Measurements from ENCODE around the gene PRR13. TPM values are rescaled to one million over a fixed set of nuclear protein-coding genes. Genes with fewer than 3 reads are reported as not detected.

Gene PRR13
- total and polyA plus RNA-seq, 2 of the 13 experiments (the other 11 are each of a cell fraction or from before 2014, with no cell fraction given), result 65.0 to 102 TPM

- TF ChIP-seq POLR2A (IDR thresholded peaks at IDR 0.05; ENCODE audit: insufficient read depth in 1 of 2, low read depth in 2 of 2, low read length in 2 of 2) (peak in 1 of 2 experiments; percentile 42; a peak in 1 of 4 replicates), NCOA1 (CRISPR knock-in tag; IDR thresholded peaks at IDR 0.05) (no peak), KDM5B (CRISPR knock-in tag; IDR thresholded peaks at IDR 0.05; ENCODE audit: borderline replicate concordance) (no peak), ZNF687 (CRISPR knock-in tag; IDR thresholded peaks at IDR 0.05) (no peak), POLR2AphosphoS5 (IDR thresholded peaks at IDR 0.05; ENCODE audit: low read depth, low read length) (peak; percentile 12; the same call in 1 of the 2 replicates), SMAD1 (CRISPR knock-in tag; IDR thresholded peaks at IDR 0.05; ENCODE audit: borderline replicate concordance, low read depth) (no peak), STAG1 (CRISPR knock-in tag; IDR thresholded peaks at IDR 0.05) (no peak), HHEX (CRISPR knock-in tag; IDR thresholded peaks at IDR 0.05) (no peak), ZNF879 (CRISPR knock-in tag; IDR thresholded peaks at IDR 0.05) (no peak), ZNF790 (CRISPR knock-in tag; IDR thresholded peaks at IDR 0.05; ENCODE audit: borderline replicate concordance) (no peak), TIGD3 (CRISPR knock-in tag; IDR thresholded peaks at IDR 0.05; ENCODE audit: borderline replicate concordance) (no peak), ZBTB10 (CRISPR knock-in tag; IDR thresholded peaks at IDR 0.05; ENCODE audit: borderline replicate concordance) (no peak), IKZF1 (IDR thresholded peaks at IDR 0.05) (no peak), NONO (IDR thresholded peaks at IDR 0.05) (no peak), NONO (CRISPR knock-in tag; conservative IDR thresholded peaks at IDR 0.05) (no peak), CREM (IDR thresholded peaks at IDR 0.05) (no peak), CREM (CRISPR knock-in tag; IDR thresholded peaks at IDR 0.05) (no peak), ZBTB33 (CRISPR knock-in tag; IDR thresholded peaks at IDR 0.05) (no peak), ZNF83 (CRISPR knock-in tag; IDR thresholded peaks at IDR 0.05; ENCODE audit: borderline replicate concordance) (no peak), HNRNPL (IDR thresholded peaks at IDR 0.05; ENCODE audit: low read depth, low read length) (no peak), POLR2G (IDR thresholded peaks at IDR 0.05; ENCODE audit: low read depth, low read length) (peak; percentile 36)
These were observed 43.4 kb downstream of the PRR13 start (continued) for GRCh38 chr12:53484686-53485575.

Measured in HepG2 (cell line).